ENCODE results near the gene PIBF1.
"Not testable (repeated sequence)": the region's sequence is repeated elsewhere in the genome, so short reads cannot be mapped to it uniquely, and the experiment has no call there.

PIBF1 gene

DNA sequence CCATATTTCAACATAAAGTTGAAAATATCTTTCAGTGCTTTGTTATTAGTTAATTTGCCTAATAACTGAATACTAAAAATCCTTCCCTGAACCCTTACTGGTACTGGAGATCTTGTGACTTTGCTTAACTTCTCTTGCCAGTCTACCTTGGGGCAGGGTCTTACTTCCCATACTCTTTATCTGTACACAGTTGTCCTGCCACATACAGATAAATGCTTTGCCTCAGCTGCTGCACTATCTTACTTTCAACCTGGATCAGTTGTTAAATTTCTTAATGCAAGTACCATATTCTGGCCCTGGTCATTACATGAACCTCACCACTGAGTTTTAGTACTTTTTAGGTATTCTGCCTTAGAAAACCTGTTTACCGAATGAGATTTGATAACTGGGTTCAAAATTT is 107.6 kb downstream of the PIBF1 start:
- TF ChIP-seq, protein P1, sequence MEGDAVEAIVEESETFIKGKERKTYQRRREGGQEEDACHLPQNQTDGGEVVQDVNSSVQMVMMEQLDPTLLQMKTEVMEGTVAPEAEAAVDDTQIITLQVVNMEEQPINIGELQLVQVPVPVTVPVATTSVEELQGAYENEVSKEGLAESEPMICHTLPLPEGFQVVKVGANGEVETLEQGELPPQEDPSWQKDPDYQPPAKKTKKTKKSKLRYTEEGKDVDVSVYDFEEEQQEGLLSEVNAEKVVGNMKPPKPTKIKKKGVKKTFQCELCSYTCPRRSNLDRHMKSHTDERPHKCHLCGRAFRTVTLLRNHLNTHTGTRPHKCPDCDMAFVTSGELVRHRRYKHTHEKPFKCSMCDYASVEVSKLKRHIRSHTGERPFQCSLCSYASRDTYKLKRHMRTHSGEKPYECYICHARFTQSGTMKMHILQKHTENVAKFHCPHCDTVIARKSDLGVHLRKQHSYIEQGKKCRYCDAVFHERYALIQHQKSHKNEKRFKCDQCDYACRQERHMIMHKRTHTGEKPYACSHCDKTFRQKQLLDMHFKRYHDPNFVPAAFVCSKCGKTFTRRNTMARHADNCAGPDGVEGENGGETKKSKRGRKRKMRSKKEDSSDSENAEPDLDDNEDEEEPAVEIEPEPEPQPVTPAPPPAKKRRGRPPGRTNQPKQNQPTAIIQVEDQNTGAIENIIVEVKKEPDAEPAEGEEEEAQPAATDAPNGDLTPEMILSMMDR (IDR thresholded peaks at IDR 0.05) = no peak
- Histone ChIP-seq H3K9me3 (no peaks in the 10 kb centered on the region), H3K27me3 (no peaks in the 10 kb centered on the region), H3K36me3 (no peaks in the 10 kb centered on the region), H3K4me1 (ENCODE audit: control insufficient read depth in 1 of 2, insufficient read depth in 1 of 2, low read depth in 1 of 2, low read length in 1 of 2) (no peaks in the 10 kb centered on the region), H3K4me3 (ENCODE audit: low read depth in 1 of 2, low read length in 1 of 2) (no peak overlapping the region), H3K27ac (no peak overlapping the region)

GRCh38 chr13:72890546-72890945 is 108.6 kb downstream of the PIBF1 start:
- Histone ChIP-seq H3K9me3 (no peaks in the 10 kb centered on the region), H3K4me1 (ENCODE audit: control insufficient read depth in 1 of 2, insufficient read depth in 1 of 2, low read depth in 1 of 2, low read length in 1 of 2) (no peaks in the 10 kb centered on the region), H3K4me3 (ENCODE audit: low read depth in 1 of 2, low read length in 1 of 2) (no peak overlapping the region), H3K36me3 (peaks cover under 1% of the 10 kb centered on the region), H3K27me3 (no peaks in the 10 kb centered on the region), H3K27ac (no peak overlapping the region)
- TF ChIP-seq, protein P1 (IDR thresholded peaks at IDR 0.05) = no peak

GRCh38 chr13:72891423-72891822 is 109.5 kb downstream of the PIBF1 start:
- no peaks in the 10 kb centered on the region for H3K4me1 ChIP-seq (ENCODE audit: control insufficient read depth in 1 of 2, insufficient read depth in 1 of 2, low read depth in 1 of 2, low read length in 1 of 2)
- TF ChIP-seq, protein P1 (IDR thresholded peaks at IDR 0.05) = no peak
- H3K36me3 ChIP-seq = peaks cover 6% of the 10 kb centered on the region
- no peak overlapping the region for H3K4me3 ChIP-seq (ENCODE audit: low read depth in 1 of 2, low read length in 1 of 2)
- H3K27ac ChIP-seq = no peak overlapping the region
- no peaks in the 10 kb centered on the region for H3K27me3 ChIP-seq
- no peaks in the 10 kb centered on the region for H3K9me3 ChIP-seq

GRCh38 chr13:72896869-72897268 is 114.9 kb downstream of the PIBF1 start:
- no peaks in the 10 kb centered on the region for H3K4me1 ChIP-seq (ENCODE audit: control insufficient read depth in 1 of 2, insufficient read depth in 1 of 2, low read depth in 1 of 2, low read length in 1 of 2)
- no peaks in the 10 kb centered on the region for H3K27me3 ChIP-seq
- TF ChIP-seq, protein P1 (IDR thresholded peaks at IDR 0.05) = no peak
- no peaks in the 10 kb centered on the region for H3K9me3 ChIP-seq
- no peak overlapping the region for H3K27ac ChIP-seq
- no peak overlapping the region for H3K4me3 ChIP-seq (ENCODE audit: low read depth in 1 of 2, low read length in 1 of 2)
- H3K36me3 ChIP-seq = peaks cover 6% of the 10 kb centered on the region

- not testable (repeated sequence) for H3K36me3 ChIP-seq; H3K4me1 ChIP-seq (ENCODE audit: control insufficient read depth in 1 of 2, insufficient read depth in 1 of 2, low read depth in 1 of 2, low read length in 1 of 2); H3K4me3 ChIP-seq (ENCODE audit: low read depth in 1 of 2, low read length in 1 of 2); H3K27ac ChIP-seq; H3K9me3 ChIP-seq; H3K27me3 ChIP-seq
Measured at GRCh38 chr13:72901546-72901945, 119.6 kb downstream of the PIBF1 start.

DNA sequence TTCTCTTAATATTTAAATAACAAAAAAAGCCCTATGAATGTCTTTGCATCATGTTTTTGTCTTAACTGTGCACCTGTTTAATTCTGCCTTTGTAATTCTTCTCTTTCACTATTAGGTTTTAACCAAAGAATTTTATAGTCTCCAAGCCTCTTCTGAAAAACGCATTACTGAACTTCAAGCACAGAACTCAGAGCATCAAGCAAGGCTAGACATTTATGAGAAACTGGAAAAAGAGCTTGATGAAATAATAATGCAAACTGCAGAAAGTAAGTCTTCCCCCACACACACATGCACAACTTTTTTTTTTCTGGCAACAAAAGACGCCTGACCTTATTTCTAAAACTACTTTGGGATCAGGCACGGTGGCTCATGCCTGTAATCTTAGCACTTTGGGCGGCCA is 126.5 kb downstream of the PIBF1 start:
- no peaks in the 10 kb centered on the region for H3K27me3 ChIP-seq
- TF ChIP-seq, protein P1 (IDR thresholded peaks at IDR 0.05) = no peak
- peaks cover 5% of the 10 kb centered on the region for H3K36me3 ChIP-seq
- H3K4me1 ChIP-seq (ENCODE audit: control insufficient read depth in 1 of 2, insufficient read depth in 1 of 2, low read depth in 1 of 2, low read length in 1 of 2) = no peaks in the 10 kb centered on the region
- H3K27ac ChIP-seq = no peak overlapping the region
- no peaks in the 10 kb centered on the region for H3K9me3 ChIP-seq
- H3K4me3 ChIP-seq (ENCODE audit: low read depth in 1 of 2, low read length in 1 of 2) = no peak overlapping the region
